ENCODE data around the gene BCKDK.

BCKDK gene

DNA sequence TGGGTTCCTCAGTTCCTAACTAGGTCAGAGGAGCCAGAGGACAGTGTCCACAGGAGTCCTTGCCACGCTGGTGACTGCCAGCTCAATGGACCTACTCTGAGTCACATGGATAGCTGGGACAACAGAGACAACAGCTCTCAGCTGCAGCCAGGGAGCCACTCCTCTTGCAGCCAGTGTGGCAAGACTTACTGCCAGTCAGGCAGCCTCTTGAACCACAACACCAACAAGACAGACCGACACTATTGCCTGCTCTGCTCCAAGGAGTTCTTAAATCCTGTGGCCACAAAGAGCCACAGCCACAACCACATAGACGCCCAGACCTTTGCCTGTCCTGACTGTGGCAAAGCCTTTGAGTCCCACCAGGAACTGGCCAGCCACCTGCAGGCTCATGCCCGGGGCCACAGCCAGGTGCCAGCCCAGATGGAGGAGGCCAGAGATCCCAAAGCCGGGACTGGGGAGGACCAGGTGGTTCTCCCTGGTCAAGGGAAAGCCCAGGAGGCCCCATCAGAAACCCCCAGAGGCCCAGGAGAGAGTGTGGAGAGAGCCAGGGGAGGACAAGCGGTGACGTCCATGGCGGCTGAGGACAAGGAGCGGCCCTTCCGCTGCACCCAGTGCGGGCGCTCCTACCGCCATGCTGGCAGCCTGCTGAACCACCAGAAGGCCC is 27.3 kb upstream of the BCKDK start:
- no peak for DNase-seq

DNA sequence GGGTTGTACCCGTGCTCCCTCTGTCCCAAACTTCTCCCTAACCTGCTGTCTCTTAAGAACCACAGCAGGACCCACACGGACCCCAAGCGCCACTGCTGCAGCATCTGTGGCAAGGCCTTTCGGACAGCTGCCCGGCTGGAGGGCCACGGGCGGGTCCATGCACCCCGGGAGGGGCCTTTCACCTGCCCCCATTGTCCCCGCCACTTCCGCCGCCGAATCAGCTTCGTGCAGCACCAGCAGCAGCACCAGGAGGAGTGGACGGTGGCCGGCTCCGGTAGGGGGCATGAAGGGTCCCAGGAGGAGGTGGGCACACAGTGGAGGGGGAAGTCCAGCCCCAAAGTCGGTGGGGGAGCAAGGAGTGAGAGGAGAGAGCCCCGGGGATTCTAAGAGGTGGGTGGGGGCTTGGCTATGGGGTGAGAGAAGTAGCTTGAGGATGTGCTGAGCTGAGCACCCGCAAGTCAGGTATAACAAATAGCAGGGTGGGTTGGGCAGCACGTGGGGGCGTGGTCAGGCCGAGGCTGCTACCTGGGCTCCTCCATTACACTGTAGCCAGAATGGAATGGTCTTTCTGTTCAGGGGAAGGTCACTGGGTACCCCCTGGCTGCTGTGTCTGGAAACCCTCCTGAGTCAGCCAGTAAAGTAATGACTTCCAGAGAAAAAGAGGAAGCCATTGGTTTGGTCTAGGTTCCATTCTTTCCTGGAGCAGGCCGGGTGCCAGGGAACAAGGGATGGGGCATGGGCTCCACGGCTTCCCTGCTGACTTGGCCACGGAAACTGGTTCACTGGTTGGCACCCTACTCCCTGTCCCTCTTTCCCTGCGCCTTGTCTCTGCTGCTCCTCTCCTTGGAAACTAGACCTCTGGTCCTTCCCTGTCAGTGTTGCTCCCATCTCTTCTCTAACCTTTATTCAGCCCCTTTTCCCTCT is 26.5 kb upstream of the BCKDK start:
- DNase-seq = no peak

DNA sequence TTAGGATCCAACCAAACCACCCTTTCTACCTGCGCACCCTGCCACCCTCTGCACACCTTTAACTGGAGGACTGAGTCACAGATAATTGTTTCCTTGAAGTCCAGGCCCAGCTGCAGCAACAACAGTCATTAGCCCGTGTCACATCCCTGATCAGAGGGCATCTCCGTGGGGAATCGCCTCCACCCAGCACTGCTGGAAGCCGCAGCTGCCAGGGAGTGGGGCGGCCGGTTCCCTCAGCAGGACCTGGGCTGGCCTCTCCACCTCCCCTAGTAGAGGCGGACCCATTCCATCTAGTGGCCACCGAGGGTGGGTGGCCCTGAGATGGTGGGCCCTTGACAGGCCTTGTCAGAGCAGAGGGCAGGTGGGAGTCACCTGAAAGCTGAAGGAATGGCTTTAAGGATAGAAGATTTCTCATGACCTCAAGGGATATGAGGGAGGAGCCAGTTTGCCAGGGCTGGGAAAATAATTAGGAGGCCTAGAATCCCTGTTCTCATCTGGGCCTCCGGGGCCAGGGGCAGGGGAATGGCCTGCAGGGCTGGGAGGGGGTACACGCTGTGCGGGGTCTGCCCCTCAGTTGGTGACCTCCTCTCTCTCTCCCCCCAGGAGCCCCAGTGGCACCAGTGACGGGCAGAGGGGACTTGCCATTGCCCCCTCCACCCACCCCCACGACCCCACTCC is 25.7 kb upstream of the BCKDK start:
- no peak for DNase-seq

DNA sequence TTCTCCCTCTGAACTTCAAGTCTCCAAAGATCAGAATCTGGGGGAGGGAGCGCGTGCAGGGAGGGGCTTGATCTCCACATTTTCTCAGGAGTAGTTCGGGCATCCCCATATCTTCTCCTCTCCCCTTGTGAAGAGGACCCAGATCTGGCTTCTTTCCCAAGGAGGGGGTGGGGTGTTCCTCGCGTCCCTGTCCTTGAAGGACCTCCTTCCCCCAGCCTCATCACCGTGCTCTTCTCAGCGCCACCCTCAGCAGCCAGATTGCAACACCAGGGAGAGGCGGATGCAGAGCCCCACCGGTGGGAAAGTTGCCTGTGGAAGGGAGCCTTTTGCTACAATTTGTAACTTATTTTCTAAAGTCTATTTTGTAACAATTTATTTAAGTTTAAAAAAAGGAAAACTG is 25.1 kb upstream of the BCKDK start:
- no peak for DNase-seq

DNA sequence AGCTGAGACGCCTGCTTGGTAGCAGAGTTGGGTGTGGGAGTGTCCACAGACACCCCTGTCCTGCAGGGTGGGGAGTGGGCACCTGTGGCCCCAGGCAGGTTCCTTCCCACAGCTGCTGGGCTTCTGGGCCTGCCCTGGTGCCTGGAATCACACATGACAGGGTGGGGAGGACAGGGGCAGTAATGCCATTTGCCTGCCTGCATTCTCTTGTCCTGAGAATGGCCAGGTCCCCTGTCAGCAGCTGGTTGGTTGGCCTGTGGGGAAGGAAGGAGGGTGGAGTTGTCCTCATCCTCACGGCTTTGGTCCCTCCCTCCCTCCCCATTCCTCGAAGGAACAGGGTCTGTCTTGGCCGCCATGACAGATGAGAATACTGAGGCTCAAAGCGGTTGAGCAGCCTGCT is 24.6 kb upstream of the BCKDK start:
- DNase-seq = no peak

DNA sequence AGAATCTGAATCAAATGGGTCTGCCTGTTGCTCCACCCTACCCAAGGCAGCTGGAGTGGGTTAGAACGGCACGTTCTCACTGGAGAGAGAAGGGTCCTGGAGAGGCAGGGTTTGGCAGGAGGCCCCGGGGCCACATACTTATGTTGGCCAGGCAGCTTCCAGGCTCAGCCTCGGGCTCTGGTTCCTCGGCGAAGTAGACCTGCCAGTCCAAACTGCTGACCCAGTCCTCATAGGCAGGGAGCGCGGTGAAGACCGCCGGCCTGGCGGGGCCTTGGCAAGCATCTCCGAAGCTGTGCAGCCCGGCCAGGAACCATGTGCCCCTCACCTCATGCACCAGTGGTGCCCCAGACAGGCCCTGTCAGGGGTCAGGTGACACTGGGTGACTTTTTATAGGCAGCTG is 24.2 kb upstream of the BCKDK start:
- no peak for DNase-seq

DNA sequence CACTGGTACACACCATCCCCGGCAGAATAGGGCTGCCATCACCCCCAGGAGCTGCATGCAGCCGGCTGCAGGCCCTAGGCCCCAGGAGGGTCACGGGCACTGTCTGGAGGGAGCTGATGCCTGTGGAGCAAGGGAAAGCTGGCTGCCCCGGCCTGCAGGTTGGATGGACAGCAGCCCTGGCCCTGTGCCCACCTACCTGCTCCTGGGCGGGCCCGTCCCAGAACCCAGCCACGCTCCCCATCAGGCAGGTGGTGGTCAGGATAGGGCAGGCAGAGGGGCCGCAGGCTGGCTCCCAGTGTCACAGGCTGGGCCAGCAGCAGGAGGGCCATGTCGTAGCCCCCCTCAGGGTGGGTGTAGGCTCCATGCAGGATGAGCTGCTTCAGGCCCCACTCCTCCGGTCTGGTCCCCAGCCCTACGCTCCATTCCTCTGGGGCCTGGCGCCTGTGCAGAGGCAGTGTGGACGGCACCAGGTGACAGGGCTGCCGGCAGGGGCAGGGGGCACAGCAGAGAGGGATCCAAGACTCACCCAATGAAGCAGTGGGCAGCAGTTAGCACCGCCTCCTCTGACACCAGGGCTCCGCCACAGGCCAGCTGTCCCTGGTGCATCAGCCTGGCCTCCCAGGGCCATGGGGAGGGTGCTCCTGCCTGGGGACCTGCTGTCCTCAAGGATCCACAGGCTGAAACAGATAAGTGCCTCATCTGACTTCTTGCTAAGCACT is 23.4 kb upstream of the BCKDK start:
- no peak for DNase-seq

DNA sequence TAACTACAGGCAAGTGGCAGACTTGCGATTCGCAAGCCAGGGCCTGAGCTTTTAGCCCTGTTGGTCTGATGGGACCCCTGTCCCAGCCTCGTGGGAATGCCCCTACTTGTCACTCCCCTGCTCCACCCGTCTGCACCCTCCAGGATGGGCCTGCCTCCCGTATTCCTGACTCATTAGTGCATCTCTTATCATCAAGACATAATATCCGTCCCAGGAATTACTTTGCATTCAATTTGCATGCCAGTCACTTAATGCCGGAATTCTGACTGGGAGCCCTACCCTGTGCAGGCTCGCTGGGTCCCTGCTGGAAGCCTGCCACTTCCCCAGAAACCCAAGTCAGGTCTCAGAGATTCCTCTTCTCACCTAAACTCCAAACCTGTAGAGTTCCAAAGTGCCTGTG is 22.8 kb upstream of the BCKDK start:
- DNase-seq = no peak

DNA sequence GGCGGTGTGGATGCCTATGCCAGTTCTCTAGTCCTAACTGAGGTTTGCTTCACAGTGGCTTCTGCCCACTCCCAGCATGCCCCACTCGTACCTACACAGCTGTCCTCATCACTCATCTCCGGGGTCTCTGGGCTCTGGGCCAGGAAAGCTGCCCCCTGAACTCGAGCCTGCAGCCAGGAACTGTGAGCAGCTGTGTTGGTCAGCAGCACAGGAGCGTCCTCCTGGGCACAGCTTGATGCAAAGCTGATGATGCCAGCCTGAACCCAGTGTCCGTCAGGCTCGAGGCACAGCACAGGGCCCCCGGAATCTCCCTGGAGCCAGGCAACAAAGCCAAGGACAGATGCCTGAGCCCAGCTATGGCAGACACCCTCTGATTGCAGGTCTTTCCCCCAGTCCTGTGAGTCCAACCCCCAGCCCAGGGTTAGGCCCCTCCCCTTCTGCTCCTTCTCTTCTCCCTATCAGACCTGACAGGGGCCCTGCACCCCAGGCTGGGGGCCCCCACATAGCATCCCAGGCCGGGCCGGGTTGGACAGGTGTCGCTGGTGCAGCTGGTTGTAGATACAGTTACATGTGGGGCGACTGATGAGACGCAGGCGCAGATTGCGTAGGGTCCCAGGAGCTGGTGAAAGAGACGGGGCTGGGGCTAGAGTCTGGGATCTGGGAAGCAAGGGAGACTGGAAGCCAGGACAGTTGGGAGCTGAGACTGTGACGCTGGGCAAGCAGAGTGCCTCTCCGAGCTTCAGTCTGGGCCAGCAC is 22.1 kb upstream of the BCKDK start:
- DNase-seq = no peak

DNA sequence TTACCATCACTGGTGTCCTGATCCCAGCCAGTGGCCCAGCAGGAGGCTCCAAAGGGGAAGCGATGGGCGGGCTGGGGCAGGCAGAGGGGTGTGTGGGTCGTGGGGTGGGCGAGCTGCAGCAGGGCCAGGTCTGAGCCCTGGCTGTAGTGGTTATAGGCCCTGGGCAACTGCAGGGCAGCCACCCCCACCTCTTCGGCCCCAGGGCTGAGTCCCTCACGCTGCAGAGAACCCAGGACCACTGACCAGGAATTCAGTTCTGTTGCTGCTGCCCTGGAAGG is 21.6 kb upstream of the BCKDK start:
- DNase-seq = no peak

DNA sequence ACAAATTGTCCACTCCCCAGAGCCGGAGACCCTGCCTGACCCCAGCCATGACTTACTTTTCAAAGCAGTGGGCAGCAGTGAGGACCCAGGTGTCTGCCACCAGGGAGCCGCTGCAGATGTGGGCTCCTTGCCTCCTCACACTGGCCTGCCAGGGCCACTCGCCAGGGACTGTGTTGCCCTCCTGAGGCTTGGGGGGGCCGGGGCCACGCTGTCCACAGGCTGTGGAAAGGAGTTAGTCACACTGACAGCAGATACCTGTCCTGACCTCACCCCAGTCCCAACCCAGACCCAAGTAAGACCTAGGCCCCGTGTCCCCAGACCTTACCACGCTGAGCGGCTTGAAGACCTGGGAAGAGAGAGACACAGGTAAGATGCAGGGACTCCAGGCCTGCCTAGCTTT is 20.7 kb upstream of the BCKDK start:
- no peak for DNase-seq

DNA sequence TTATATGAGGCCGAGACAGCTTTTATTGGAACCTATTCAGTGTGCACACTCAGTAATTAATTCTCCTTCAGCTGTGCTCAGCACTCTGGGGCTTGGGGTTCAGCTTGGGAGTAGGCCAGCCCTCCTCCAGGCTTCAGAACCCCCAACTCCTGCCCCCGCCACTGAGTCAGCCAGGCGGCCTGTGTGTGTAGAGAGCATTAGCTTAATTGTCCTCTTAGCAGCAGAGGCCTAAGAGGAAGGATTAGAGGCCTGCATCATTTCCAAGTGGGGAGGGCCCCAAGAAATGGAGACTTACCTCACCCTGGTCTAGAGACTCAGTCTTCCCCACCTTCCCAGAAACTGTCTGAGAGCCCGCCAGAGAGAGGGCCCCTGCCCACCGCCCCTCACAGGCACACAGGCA is 20.2 kb upstream of the BCKDK start:
- no peak for DNase-seq

DNA sequence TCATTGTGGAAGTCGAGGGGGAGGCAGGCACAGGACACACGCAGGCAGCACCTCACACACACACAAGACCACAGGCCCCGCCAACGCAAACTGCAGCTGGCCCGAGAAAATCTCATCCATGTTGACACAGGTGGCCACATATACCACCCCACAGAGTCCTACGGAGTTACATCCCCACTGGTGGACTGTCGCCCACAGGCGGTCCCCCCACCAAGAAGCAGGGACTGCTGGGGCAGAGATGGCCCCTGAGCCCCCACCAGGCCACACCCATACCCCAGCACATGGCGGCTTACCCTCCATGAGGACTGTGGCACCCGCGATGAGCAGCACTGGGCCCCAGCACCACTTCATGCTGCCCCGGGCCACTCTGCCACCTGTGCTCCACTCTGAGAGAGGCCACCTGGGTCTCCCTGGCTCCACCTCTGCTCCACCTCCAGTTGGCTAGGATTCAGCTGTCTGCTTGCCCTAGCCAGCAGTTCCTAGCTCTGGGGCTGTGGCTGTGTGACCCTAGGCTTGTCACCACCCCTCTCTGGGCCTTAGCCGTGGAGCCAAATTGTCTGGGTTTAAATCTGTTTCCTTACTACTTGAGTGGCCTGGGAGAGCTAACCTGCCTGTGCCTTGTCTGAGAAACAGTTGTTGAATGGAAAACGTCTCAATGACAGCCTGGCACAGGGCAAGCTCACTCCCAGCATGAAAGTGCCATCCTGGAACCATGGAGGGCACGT is 19.6 kb upstream of the BCKDK start, which contains the start of gene PRSS53:
TSS of gene PRSS53 (minus strand) at position 485 of the 725 bp plus-strand sequence. CDS start at position 351, 134 bp downstream.
- DNase-seq = no peak

DNA sequence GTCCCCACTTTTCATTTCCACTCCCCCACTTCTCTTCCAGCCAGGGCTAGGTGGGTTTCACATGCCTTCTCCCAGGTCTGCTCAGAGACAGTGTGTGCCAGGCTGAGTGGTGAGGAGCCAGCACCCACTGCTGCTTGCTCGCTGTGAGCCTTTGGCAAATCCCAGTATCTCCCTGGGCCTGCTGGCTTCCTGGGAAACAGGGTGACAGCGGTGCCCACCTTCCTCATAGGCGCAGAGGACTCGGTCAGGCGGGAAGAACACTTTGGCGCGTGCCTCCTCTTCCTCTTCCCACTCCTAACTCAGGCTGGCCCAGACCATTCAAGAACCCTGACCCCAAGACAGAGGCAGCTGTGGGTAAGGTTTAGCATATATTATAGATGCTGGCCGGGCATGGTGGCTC is 19.0 kb upstream of the BCKDK start:
- no peak for DNase-seq

DNA sequence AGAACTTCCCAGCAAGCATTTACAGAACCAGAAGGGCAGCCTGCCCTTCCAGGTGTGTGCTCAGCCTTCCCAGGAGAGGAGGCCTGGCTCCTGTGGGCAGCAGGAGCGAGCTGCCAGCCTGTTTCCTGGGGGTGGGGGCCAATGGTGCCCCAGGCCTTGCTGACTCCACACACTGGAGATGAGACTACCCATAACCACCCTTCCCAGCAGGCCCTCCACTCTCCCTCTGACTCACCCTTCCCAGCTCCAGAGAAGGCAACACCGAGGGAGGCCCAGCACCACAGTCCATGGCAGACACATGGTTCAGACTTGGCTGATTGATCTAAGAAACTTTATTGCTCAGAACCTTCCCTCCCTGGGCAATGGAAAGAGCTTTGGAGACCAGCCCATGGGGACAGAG is 17.6 kb upstream of the BCKDK start:
- DNase-seq = no peak

DNA sequence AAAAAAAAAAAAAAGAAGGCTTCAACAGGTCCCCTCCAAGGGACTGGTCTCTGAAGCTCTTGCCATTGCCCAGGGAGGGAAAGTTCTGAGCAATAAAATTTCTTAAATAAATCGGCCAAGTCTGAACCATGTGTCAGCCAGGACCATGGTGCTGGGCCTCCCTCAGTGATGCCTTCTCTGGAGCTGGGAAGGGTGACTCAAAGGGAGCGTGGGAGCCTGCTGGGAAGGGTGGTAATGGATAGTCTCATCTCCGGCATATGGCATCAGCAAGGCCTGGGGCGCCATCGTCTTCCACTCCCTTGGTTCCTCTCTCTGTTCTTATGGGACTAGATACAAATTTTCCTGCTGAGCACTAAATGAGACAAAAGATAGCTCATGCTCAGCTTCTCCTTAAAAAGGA is 15.9 kb upstream of the BCKDK start:
- DNase-seq = no peak

DNA sequence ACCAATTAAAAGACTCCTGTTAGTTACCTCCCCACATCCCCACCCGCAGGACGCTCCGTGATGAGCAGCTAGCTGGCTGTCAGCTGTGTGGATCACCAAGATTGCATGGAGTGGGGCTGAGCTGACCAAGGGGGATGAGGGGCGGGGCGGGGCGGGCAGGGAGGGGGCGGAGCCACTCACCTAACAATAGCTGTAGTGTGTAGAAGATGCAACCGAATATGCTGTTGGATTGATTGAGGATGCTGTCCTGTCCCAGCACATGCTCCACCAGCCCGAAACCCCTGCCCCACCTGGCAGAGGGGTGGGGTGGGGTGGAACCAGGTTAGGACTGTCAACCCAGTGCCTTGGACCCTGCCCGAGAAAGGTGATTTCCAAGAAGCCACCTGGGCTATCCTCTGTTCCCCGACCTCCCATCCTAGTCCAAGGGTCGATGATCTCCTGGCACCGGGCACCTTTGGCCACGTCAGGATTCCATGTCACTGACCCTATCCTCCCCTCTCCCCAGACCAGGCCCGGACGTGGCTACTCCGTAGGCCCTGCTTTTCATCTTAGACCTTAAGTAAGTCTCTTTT is 15.0 kb upstream of the BCKDK start:
- DNase-seq = peak; percentile 52

DNA sequence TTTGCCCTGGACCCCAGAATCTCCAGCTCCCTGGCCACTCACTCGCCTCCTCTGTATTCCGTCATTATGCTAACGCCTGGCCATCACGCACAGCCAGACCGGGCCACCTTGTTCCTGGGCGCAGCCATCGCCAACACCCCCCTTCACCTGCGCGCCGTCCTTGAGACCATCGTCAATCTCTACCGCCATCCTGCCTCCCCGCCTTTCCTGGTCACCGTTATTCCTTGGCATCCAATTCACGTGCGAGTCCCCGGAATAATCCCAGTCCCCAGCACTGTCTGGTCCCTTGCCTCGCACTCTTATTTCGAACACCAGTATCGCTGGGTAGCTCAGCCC is 14.1 kb upstream of the BCKDK start:
- DNase-seq = no peak

DNA sequence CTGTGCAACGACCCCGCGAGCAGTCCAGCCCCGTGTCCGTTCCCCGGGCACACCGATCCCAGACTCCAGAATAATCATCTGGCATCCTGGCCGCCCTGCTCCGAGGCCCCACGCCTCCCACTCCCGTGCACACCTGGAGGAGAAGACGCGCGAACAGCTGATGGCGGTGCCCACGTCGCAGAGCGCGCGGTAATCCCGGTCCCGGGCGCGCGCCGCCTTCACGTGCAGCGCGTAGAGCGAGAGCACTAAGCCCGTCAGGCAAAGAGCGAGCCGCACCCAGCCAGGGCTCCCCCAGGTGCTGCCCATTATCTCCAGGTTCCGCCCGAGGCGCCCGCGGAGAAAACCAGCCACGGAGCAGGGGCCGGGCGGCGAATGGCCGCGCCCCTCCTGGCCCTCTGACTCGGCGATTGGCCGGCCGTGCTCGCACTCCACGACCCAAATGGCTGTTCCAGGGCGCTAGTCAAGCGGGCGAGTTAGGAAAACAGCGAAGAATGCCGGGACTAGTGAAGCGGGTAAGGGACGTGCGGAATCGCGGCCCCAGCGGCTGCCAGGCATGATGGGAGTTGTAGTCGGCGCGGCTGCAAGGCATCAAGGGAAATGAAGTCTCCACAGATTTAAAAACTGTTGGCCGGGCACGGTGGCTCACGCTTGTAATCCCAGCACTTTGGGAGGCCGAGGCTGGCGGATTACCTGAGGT is 13.6 kb upstream of the BCKDK start, which contains the start of gene VKORC1:
TSS of gene VKORC1 (minus strand) at position 374 of the 697 bp plus-strand sequence. CDS start at position 306, 68 bp downstream.
- peak; percentile 94 for DNase-seq

DNA sequence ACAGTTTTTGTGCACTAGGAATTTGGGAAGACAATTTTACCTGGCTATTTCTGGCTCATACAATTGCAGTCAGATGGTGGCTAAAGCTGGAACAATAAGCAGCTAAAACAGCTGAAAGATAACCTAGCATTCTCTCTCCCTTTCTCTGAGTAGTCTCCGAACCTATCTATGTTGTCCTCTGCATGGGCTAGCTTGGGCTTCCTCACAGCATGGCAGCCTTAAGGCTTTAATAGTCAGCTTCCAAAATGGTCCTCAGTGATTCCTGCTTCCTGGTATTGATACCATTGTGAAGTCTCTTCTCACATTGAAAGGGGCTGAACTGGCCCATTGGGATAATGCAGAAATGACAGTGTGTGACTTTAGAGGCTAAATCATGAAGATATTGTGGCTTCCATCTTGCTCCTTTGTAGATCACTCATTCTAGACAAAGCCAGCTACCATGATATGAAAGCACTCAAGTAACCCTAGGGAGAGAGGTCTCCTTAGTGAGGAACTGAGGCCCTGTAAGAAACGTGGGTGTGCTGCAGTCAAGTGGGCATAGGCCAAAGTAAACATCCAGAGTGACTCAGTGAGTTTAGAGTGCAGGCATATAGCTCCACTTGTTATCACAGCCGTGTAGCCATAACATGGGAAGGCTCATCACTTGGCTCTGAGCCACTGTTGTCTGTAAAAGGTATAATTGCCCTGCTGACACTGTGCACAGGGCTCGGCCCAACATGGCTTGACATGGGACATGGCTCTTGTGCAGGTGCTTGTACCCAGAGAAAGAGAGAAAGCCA is 8.1 kb upstream of the BCKDK start:
- DNase-seq = no peak

Data from retina (tissue), 1 donor.